ENCODE data around the gene TNS1. TPM values are rescaled to one million over a fixed set of nuclear protein-coding genes. Genes with fewer than 3 reads are reported as not detected.

TNS1 gene
- total RNA-seq, 2 donors from 2014 or later, result 168 to 174 TPM

DNA sequence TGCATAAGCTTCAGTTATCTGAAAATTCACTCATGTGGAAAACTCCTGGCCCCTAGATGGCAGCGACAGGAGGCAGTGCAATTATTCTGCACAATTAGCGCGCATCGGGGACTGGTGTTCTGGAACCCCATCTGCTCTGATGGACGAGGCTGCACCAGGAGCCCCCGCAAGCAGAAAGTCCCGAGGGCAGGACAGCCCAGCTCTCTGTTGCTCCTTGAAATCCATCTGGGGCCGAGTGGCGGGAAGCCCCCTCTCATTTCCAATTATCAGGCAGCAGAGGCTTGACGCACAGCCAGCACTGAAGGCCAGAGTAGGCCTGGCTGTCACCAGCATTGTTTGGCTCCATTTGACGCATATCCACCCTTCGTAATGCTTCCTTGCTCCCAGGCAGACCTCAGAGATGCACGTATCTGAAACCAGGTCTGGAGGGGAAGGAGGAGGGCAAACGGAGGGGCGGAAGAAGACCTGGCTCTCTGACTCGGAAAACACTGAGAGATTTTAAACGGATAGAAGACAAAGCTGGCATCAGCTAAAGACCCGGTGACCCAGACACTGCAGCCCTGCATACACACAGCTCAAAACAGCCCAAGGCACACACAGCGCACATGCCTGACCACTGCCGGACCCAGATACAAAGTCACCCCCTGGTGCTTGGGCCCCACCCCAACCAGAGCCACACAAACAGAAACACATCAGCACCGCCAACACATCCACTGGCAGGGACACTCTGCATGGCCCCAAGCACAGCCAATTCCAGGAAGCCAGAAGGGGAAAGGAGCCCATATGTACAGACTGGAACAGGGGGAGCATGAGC lies 69.8 kb downstream of the TNS1 start:
- Histone ChIP-seq H3K36me3 (replicated peaks in 1 of 2; ENCODE audit: insufficient read depth in 1 of 2, low read depth in 2 of 2) (no peaks in the 10 kb centered on the region), H3K9me3 (no peaks in the 10 kb centered on the region), H3K4me3 (no peak overlapping the region), H3K4me1 (peaks cover 97% of the 10 kb centered on the region), H3K27me3 (no peaks in the 10 kb centered on the region), H3K27ac (peak overlapping the region; percentile 31 to 83 (median 72))
- TF ChIP-seq, protein P1, sequence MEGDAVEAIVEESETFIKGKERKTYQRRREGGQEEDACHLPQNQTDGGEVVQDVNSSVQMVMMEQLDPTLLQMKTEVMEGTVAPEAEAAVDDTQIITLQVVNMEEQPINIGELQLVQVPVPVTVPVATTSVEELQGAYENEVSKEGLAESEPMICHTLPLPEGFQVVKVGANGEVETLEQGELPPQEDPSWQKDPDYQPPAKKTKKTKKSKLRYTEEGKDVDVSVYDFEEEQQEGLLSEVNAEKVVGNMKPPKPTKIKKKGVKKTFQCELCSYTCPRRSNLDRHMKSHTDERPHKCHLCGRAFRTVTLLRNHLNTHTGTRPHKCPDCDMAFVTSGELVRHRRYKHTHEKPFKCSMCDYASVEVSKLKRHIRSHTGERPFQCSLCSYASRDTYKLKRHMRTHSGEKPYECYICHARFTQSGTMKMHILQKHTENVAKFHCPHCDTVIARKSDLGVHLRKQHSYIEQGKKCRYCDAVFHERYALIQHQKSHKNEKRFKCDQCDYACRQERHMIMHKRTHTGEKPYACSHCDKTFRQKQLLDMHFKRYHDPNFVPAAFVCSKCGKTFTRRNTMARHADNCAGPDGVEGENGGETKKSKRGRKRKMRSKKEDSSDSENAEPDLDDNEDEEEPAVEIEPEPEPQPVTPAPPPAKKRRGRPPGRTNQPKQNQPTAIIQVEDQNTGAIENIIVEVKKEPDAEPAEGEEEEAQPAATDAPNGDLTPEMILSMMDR (IDR thresholded peaks at IDR 0.05), result peak in 1 of 7 experiments; percentile 5
- TF ChIP-seq POLR2A (IDR thresholded peaks at IDR 0.05), result no peak
- WGBS, 2 donors, result 56% methylated on average over 17 to 21 of the region's 21 CpGs
- ATAC-seq (no peak), DNase-seq (peak in 1 of 4 donors; percentile 42)
- intact Hi-C loops (cut with DNase I), result no loop called here

DNA sequence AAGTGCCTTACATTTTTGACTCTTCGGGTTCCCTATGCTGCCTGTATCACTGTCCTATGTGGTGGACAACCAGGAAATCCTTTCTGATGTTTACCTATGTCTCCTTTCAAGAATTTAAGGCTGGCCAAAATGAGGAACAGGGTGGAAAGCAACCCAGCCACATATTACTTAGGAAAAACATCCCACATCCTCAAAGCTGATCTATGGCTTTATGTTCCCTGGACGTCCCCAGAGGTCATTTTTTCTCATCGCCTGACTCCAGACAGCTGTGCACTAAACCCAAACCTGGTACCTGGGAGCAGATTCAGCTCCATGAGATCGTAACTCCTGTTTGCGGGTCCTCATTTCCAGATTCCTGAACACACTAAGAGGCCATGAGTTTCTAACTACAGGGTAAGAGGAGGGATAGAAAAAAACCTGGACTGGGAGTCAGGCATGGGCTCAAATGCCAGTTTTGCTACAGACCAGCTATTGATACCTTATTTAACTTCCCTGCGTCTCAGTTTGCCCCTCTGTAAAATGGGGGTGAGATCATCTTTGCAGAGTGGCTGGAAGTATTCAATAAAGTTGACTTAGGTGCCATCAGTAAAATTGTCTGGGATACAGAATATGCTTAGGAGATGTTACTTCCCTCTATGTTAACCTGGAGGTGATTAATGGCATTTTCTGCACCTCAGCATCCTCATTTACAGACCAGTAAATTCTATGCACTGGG lies 70.8 kb downstream of the TNS1 start:
- intact Hi-C loops (cut with DNase I), result no loop called here
- DNase-seq, result no peak

DNA sequence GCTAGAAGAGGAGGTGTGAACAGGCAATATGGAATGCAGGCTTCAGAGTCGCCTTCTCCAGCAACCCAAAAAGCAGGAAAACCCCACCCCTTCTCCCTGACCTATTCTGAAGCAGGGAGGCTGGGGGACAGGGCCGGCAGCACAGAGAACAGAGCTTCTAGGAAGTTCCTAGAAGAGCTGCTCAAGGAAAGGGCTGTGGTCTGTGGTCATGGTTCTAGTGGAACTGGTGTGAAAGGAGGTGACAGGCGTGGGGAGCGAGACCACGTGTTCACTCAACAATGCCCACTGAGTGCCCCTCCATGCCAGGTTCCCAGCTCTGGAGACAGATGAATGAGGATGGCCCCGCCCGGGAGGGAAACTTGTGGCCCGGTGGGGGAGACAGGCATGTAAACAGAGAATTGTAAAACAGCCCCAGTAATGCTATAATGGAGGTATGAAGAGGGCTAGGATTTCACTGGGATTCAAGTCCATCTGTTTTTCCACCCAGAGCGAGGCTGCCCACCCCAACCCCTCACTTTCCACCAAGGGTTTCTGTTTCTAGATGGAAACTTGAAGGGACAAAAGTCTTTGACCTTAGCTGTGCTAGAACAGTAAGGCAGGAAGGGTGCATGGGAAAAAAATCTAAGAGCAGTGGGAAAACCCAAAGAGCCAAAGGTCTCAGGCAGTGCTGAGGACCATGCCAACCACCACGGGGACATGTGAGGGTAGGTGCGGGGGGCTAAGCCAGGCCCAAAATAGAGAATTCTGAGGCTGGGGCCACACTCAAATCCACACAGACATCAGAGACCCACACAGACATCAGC lies 71.8 kb downstream of the TNS1 start:
- DNase-seq, result no peak
- intact Hi-C loops (cut with DNase I), result no loop called here
- 55 to 72% methylated on average over 10 to 11 of the region's 11 CpGs for WGBS, 2 donors
- peaks cover 93% of the 10 kb centered on the region for H3K4me1 ChIP-seq
- H3K4me3 ChIP-seq, result no peak overlapping the region
- ATAC-seq, result no peak
- H3K9me3 ChIP-seq, result no peaks in the 10 kb centered on the region
- H3K27me3 ChIP-seq, result no peaks in the 10 kb centered on the region
- H3K27ac ChIP-seq, result peak overlapping the region; percentile 37 to 81 (median 76)
- no peaks in the 10 kb centered on the region for H3K36me3 ChIP-seq (replicated peaks in 1 of 2; ENCODE audit: insufficient read depth in 1 of 2, low read depth in 2 of 2)
- TF ChIP-seq, protein P1 (IDR thresholded peaks at IDR 0.05), result no peak
- no peak for TF ChIP-seq POLR2A (IDR thresholded peaks at IDR 0.05)

More for the DNA sequence above, 70.8 kb downstream of the TNS1 start:
- Histone ChIP-seq H3K4me1 (peaks cover 97% of the 10 kb centered on the region), H3K4me3 (no peak overlapping the region), H3K27me3 (no peaks in the 10 kb centered on the region), H3K27ac (peak overlapping the region in 2 of 4 donors; percentile 11 to 78), H3K9me3 (no peaks in the 10 kb centered on the region), H3K36me3 (replicated peaks in 1 of 2; ENCODE audit: insufficient read depth in 1 of 2, low read depth in 2 of 2) (no peaks in the 10 kb centered on the region)
- WGBS, 2 donors, result 81 to 90% methylated on average over 6 of the region's 6 CpGs
- TF ChIP-seq, protein P1 (IDR thresholded peaks at IDR 0.05), result no peak
- TF ChIP-seq POLR2A (IDR thresholded peaks at IDR 0.05), result no peak
- no peak for ATAC-seq

DNA sequence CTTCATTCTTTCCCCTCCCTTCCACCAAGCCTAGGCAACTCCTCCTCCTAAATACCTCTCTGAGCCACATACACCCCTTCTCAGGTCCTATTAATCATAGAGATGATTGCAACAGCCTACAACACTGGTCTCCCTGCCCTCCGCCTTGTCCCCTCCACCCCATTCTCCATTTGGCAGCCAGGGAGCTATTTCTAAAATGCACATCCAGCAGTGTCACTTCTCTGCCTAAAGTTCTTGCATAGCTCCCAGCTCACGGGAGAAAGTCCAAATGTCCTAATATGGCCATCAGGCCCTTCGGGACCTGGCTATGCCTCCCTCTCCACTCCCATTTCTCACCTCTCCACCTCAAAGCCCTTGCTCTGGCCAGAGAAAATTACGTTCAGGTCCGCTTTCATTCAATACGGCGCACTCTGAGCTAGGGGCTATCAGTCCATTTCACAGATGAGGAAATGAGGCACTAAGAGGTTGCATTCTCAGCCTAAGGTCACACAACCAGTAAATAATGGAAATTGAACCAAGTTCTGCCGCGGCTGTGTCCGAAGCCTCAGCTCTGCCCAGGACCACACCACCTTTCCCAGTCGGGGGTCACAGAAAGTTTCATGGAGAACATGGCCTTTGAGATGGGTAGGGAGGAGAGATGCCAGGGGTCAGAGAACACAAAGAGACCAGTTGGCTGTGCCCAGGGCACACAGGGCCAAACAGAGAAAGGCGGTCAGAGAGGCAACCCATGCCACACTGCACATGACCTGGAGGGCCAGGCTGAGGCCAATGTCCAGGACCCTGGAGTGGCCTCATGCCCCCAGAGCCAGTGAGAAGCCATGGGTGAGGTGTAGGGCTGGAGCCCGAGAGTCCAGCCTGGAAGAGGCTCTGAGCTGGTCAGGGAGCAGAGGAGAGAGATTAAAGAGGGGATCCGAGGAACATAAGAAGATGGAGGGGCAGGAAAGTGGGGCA lies 72.8 kb downstream of the TNS1 start:
- H3K36me3 ChIP-seq (replicated peaks in 1 of 2; ENCODE audit: insufficient read depth in 1 of 2, low read depth in 2 of 2), result no peaks in the 10 kb centered on the region
- ATAC-seq (peak; percentile 81), DNase-seq (peak in 2 of 4 donors; percentile 57 to 68)
- intact Hi-C loops (cut with DNase I), result no loop called here
- H3K4me3 ChIP-seq, result no peak overlapping the region
- WGBS, 2 donors, result 69 to 75% methylated on average over 14 of the region's 14 CpGs
- H3K9me3 ChIP-seq, result no peaks in the 10 kb centered on the region
- TF ChIP-seq, protein P1 (IDR thresholded peaks at IDR 0.05), result peak in 1 of 7 experiments; percentile 7
- TF ChIP-seq POLR2A (IDR thresholded peaks at IDR 0.05), result no peak
- H3K27ac ChIP-seq, result peak overlapping the region; percentile 37 to 81 (median 76)
- no peaks in the 10 kb centered on the region for H3K27me3 ChIP-seq
- H3K4me1 ChIP-seq, result peaks cover 93% of the 10 kb centered on the region
